GM10266 (cell line): ENCODE results near the gene ADAMTS18.

Experiments used
- DNase-seq: peaks from one replicate; pipeline ENCODE4 v3.0.0; 2012; ENCODE audit errors: extremely low spot score
- CTCF ChIP-seq: IDR thresholded peaks from 2 replicates; pipeline ENCODE4 v1.5.1; 2012; ENCODE audit warnings: mild to moderate bottlenecking, low read depth; ENCODE audit not compliant: control insufficient read depth, insufficient read depth; ENCODE audit errors: missing control alignments

Gene ADAMTS18

DNA sequence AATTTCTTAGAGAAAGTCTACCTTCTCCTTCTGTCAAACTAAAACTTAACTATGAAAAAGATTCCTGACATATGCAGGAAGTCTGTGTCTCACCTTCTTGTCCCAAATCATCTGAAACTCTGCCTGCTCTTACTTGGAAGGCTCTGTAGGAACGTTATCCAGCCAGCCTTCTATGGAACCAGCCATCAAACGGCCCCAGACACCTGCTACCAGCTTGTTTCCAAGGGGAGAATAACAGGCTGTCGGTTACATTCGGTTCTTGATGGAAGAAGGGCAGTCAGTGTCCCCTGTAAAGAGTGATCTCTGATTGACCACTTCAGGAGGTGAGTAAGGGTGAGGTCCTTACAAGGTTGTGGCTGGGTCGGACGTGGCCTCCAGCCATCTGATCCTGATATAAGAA, 1.7 kb downstream of the ADAMTS18 start:
- DNase-seq = no peak
- no peak for TF ChIP-seq CTCF

DNA sequence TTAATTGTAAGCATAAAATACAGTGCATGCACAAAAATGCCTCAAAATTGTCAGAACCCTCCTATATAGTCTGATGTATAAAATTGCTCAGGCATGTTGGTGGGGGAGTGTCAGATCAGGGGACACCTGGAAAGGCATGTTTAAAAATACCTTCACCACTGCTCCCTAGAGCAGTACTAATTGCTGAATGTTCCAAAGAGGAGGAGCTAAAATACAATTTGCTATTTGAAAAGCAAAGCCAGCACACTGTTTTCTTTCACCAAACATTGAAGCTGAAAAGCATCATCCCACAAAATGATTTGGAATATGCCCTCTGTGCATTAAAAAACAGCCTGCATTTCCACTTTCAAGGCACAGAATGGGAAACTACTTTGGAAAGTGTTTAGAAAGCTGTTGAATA, 2.6 kb downstream of the ADAMTS18 start:
- DNase-seq = no peak
- TF ChIP-seq CTCF = no peak

- no peak for DNase-seq
Measured at GRCh38 chr16:77430787-77431585, 3.8 kb downstream of the ADAMTS18 start.

DNA sequence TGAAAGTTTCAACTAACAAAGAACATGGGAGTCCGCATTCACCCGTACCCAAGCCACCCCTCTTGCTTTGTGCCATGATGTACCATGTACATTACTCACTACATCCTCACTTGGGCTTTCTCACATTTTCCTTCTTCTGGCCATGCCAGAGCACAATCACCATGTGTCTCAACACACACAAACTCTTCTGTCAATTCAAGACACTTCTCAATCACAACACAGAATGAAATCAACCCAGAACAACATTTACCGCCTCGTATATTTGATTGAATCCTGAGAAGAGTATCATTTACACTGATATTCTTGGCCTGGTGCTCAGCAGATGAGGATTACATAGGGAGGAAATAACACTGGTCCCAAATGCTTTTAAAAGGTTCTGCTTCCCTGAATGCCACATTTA, 4.5 kb downstream of the ADAMTS18 start:
- TF ChIP-seq CTCF = no peak
- DNase-seq = no peak

More at GRCh38 chr16:77430787-77431585, 3.8 kb downstream of the ADAMTS18 start:
- TF ChIP-seq CTCF = no peak

DNA sequence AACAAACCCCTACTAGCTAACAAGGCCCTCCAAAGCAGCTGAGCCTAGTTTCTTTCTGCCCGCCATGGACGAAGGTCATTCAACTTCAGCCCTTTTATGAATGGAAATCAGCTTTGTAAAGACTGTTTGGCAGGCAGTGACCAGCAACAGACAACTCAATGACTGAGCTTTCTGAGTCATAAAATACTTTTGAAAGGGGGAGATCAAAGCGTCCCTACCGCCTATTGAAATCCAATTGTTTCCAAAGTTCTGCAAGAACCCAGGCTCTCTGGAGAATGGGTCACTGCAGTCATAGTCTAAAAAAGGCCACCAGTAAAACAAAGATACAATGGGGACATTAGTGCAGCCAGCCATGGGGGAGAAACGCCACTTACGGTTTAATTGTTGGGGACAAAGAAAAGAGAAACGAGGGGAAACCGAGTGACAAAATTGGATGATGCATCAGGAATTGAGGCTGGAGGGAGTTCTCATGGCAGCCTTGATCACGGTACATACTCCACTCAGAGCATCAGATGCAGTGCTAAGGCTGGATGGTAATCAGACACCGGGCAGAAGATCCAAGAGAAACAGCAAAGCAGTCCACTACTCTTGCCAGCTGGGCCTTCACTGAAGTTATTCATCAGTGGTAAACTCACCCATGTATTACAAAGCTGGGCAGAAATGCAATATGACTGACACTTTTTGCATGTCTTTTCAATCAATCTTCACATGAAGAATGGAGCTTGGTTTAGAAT, 9.8 kb downstream of the ADAMTS18 start:
- no peak for TF ChIP-seq CTCF
- no peak for DNase-seq

DNA sequence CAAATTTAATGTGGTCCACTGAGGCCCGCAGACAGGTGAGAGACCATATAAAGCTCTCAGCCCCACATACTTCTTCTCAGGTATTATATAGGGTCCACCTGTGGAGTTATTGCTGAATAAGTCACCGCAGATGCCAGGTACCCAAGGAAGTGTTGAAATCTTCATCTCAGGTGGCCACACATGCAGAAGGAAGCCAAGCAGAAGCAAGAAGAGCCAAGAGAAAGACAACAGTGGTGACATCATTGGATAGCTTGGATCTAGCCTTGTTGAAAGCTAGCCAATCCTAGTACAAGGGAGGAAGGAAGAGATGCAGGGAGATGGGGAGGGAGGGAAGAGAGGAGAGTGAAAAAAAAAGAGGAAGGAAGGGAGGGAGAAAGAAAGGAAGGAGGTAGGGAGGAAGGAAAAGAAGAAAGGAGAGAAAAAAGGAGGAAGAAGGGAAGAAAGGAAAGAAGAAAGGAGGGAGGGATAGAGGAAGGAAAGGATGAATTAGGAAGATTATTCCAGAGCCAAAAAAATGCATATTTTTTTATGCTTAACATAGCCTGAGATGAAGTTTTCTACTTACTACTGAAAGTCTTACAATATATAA, 12.5 kb downstream of the ADAMTS18 start:
- no peak for DNase-seq
- TF ChIP-seq CTCF = no peak

DNA sequence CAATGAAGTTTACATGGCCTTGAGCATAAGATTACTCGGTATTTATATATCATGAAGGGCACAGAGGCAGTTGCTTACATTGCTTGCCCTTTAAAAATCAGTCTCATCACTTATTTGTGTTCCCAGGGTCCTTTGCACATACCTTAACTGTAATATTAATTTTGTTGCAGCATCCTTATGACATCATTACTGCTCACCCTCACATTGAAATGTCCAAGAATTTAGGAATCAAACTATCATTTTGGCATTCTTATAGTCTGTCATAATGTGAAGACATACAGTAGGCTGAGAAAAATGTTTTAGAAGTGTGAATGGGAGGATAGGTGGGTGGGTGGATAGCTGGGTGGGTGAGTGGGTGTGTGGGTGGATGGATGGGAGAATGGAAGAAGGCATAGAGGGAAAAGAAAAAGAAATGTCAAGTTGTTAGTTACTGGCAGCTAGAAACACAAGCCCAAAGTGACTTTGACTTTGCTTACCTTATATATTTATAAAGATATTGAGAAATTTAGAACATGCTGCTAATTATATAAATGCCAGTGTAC, 17.8 kb downstream of the ADAMTS18 start:
- no peak for TF ChIP-seq CTCF
- no peak for DNase-seq
